Suprapubic skin (tissue), 3 donors: Measurements from ENCODE around the gene TNFRSF13B.

Source experiments
- POLR2AphosphoS5 ChIP-seq, 3 donors: sonication (generic); formaldehyde crosslinking; IDR thresholded peaks; one replicate each; pipeline ENCODE4 v1.6.1; 2017; ENCODE audit warnings: antibody characterized with exemption in 3 of 3
- TF ChIP-seq, protein P1 (sequence below), 2 donors: fragments of 200-600 bp in 1 of 2; fragments of 450-650 bp in 1 of 2; sonication (generic) in 1 of 2; IDR thresholded peaks; one replicate each; pipeline ENCODE4 v1.5.1; 2016 to 2019; ENCODE audit warnings: antibody characterized with exemption in 2 of 2, mild to moderate bottlenecking in 1 of 2, moderate library complexity in 1 of 2

DNA sequence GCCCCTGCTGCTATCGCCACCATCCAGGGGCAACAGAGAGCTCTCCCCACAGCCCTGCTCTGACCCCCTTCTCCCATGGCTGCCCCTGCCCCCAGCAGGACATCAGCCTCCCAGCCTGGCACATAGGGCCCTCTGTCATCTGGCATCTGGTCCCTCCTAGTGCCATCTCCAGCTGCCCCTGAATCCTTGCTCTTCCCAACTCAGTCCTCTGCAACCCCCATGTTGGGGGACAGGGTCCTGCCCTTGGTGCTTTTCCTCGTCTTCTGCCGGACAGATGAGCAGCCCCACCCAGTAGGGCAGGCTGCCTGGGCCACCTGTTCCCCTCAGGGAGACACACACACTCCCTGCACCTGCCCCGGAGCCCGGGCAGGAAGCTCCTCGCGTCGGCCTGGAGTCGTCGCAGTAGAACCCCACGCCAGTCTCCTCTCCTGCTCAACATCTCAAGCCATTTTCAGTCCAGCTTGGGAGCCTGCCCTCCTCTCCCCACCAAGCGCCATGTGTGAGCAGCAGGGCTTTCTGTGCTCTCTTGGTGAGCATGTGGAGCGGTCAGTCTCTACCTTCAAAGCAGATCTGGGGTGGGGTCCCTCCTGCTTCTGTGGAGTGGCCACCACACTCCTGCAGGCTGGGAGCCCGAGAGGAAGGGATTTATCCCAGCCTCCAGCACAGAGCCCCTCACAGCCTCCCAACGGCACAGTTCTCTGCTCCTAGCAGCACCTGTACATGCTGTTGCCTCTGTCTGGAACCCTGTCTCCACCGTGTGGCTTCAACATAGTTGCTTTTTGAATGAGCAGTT lies 28.2 kb downstream of the TNFRSF13B start:
- no peak for TF ChIP-seq POLR2AphosphoS5 (IDR thresholded peaks at IDR 0.05)
- TF ChIP-seq, protein P1, sequence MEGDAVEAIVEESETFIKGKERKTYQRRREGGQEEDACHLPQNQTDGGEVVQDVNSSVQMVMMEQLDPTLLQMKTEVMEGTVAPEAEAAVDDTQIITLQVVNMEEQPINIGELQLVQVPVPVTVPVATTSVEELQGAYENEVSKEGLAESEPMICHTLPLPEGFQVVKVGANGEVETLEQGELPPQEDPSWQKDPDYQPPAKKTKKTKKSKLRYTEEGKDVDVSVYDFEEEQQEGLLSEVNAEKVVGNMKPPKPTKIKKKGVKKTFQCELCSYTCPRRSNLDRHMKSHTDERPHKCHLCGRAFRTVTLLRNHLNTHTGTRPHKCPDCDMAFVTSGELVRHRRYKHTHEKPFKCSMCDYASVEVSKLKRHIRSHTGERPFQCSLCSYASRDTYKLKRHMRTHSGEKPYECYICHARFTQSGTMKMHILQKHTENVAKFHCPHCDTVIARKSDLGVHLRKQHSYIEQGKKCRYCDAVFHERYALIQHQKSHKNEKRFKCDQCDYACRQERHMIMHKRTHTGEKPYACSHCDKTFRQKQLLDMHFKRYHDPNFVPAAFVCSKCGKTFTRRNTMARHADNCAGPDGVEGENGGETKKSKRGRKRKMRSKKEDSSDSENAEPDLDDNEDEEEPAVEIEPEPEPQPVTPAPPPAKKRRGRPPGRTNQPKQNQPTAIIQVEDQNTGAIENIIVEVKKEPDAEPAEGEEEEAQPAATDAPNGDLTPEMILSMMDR (IDR thresholded peaks at IDR 0.05): no peak
